Effector memory CD8-positive, alpha-beta T cell (primary cell): ENCODE results near the gene SELENOM.
"Not testable (repeated sequence)": the region's sequence is repeated elsewhere in the genome, so short reads cannot be mapped to it uniquely, and the experiment has no call there.

Experiments
- ATAC-seq: fragments of 150-1000 bp; cut with Tn5 transposase; replicated peaks from 2 replicates; pipeline ENCODE4 v1.10.0; 2021; ENCODE audit warnings: mild to moderate bottlenecking, moderate library complexity
- DNase-seq, 3 experiments: peaks; one replicate each; pipeline ENCODE4 v3.0.0; 2021
- H3K27ac Mint-ChIP-seq, 2 donors: one replicate each; pipeline ENCODE4 v1.8.0; 2022; ENCODE audit warnings: mild to moderate bottlenecking in 2 of 2, mixed read lengths in 2 of 2, moderate library complexity in 2 of 2
- H3K27me3 Mint-ChIP-seq, 2 donors: one replicate each; pipeline ENCODE4 v1.8.0; 2022; ENCODE audit warnings: mixed read lengths in 2 of 2
- H3K36me3 Mint-ChIP-seq: one replicate; pipeline ENCODE4 v1.8.0; 2022; ENCODE audit warnings: mild to moderate bottlenecking, moderate library complexity, mixed read lengths; ENCODE audit not compliant: insufficient read depth
- H3K4me1 Mint-ChIP-seq, 2 donors: one replicate each; pipeline ENCODE4 v1.8.0; 2022; ENCODE audit warnings: low read depth in 2 of 2, mixed read lengths in 2 of 2
- H3K4me3 Mint-ChIP-seq, 2 donors: one replicate each; pipeline ENCODE4 v1.8.0; 2022; ENCODE audit warnings: mild to moderate bottlenecking in 2 of 2, mixed read lengths in 2 of 2, moderate library complexity in 2 of 2
- H3K9me3 Mint-ChIP-seq, 2 donors: one replicate each; pipeline ENCODE4 v1.8.0; 2022; ENCODE audit warnings: mixed read lengths in 2 of 2

The SELENOM gene

GRCh38 chr22:31098632-31099110 is 8.7 kb downstream of the SELENOM start:
- H3K27ac Mint-ChIP-seq = no peak overlapping the region
- no peaks in the 10 kb centered on the region for H3K9me3 Mint-ChIP-seq
- DNase-seq (no peak), ATAC-seq (no peak)
- H3K4me1 Mint-ChIP-seq = no peaks in the 10 kb centered on the region
- H3K27me3 Mint-ChIP-seq = no peaks in the 10 kb centered on the region
- H3K36me3 Mint-ChIP-seq = peaks cover 3% of the 10 kb centered on the region
- H3K4me3 Mint-ChIP-seq = no peak overlapping the region

GRCh38 chr22:31097941-31098631 is 9.3 kb downstream of the SELENOM start:
- H3K27ac Mint-ChIP-seq = no peak overlapping the region
- no peaks in the 10 kb centered on the region for H3K27me3 Mint-ChIP-seq
- H3K9me3 Mint-ChIP-seq = no peaks in the 10 kb centered on the region
- no peaks in the 10 kb centered on the region for H3K4me1 Mint-ChIP-seq
- ATAC-seq (no peak), DNase-seq (no peak)
- no peak overlapping the region for H3K4me3 Mint-ChIP-seq
- peaks cover 3% of the 10 kb centered on the region for H3K36me3 Mint-ChIP-seq

- not testable (repeated sequence) for H3K4me3 Mint-ChIP-seq, DNase-seq, ATAC-seq, H3K36me3 Mint-ChIP-seq, H3K9me3 Mint-ChIP-seq, H3K4me1 Mint-ChIP-seq, H3K27me3 Mint-ChIP-seq
- peak overlapping the region in 1 of 2 donors; percentile 44 for H3K27ac Mint-ChIP-seq
Observed at GRCh38 chr22:31097539-31097938, 9.8 kb downstream of the SELENOM start.

DNA sequence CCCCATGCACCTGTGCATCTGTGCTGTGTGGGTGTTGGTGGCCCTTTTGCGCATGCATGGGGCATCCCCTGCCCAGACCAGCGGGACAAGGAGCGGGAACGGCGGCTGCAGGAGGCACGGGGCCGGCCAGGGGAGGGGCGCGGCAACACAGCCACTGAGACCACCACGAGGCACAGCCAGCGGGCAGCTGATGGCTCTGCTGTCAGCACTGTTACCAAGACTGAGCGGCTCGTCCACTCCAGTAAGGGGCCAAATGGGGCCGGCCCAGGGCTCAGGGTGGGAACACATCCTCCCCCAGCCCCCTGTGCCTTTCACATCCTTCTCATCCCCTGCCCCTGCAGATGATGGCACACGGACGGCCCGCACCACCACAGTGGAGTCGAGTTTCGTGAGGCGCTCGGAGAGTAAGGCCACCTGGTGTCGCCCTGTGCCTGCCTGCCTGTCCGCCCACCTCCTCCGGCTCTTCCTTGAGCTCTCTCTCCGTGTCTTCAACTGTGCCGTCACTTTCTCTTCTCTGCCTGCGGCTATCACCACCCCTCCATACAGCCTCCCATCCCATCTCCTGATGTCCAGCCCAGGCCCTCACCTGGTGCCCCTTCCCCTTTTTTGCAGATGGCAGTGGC is 10.6 kb downstream of the SELENOM start:
- Mint-ChIP-seq H3K27ac (peak overlapping the region in 1 of 2 donors; percentile 44), H3K27me3 (no peaks in the 10 kb centered on the region), H3K36me3 (peaks cover 3% of the 10 kb centered on the region), H3K4me1 (no peaks in the 10 kb centered on the region), H3K4me3 (no peak overlapping the region), H3K9me3 (no peaks in the 10 kb centered on the region)
- ATAC-seq (no peak), DNase-seq (no peak)

GRCh38 chr22:31095637-31096249 is 11.6 kb downstream of the SELENOM start:
- H3K36me3 Mint-ChIP-seq = peaks cover 3% of the 10 kb centered on the region
- H3K4me3 Mint-ChIP-seq = no peak overlapping the region
- no peaks in the 10 kb centered on the region for H3K4me1 Mint-ChIP-seq
- no peak for ATAC-seq
- no peak overlapping the region for H3K27ac Mint-ChIP-seq
- H3K27me3 Mint-ChIP-seq = no peaks in the 10 kb centered on the region
- DNase-seq = no peak
- no peaks in the 10 kb centered on the region for H3K9me3 Mint-ChIP-seq

DNA sequence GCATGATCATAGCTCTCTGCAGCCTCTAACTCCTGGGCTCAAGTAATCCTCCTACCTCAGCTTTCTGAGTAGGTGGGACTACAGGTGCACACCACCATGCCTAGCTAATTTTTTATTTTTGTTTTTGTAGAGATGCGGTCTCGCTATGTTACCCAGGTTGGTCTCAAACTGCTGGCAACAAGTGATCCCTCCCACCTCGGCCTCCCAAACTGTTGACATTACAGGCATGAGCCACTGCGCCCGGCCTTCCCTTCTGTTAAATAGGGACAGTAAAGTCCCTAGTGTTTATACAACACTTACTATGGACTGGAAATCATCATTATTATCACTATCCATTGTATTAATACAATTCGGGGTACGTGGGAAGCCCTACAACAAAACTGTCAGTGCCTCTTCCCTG is 12.6 kb downstream of the SELENOM start:
- H3K27ac Mint-ChIP-seq = peak overlapping the region in 1 of 2 donors; percentile 55
- H3K4me1 Mint-ChIP-seq = no peaks in the 10 kb centered on the region
- no peak for DNase-seq
- no peak overlapping the region for H3K4me3 Mint-ChIP-seq
- no peaks in the 10 kb centered on the region for H3K27me3 Mint-ChIP-seq
- H3K36me3 Mint-ChIP-seq = peaks cover under 1% of the 10 kb centered on the region
- H3K9me3 Mint-ChIP-seq = no peaks in the 10 kb centered on the region
- no peak for ATAC-seq

DNA sequence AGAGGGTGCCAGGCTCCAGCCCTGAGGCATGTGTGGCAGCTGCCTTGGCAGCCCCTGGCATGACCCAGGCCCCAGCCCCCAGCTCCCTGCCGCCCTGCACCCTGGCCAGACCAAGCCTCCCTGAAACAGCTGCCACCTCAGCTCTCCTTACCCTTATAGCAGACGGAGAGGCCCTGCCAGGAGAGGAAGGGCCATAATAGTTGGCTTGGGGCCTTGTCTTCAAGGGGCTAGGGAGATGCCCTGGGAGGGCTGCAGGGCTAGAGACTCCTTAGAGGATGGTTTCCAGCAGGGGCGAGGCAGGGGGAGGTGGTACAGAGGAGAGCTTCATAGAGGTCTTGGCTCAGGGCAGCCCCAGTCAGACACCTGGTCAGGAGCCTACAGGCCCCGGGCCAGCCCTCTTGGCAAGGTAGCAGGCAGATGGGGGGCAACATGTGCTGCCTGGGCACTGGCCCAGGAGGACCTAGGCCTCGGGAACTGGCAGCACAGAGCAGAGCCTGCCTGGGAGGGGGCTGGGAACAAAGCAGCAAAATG is 13.3 kb downstream of the SELENOM start:
- Mint-ChIP-seq H3K9me3 (no peaks in the 10 kb centered on the region), H3K4me3 (no peak overlapping the region), H3K27ac (no peak overlapping the region), H3K4me1 (no peaks in the 10 kb centered on the region), H3K27me3 (no peaks in the 10 kb centered on the region), H3K36me3 (peaks cover 3% of the 10 kb centered on the region)
- DNase-seq (no peak), ATAC-seq (no peak)

DNA sequence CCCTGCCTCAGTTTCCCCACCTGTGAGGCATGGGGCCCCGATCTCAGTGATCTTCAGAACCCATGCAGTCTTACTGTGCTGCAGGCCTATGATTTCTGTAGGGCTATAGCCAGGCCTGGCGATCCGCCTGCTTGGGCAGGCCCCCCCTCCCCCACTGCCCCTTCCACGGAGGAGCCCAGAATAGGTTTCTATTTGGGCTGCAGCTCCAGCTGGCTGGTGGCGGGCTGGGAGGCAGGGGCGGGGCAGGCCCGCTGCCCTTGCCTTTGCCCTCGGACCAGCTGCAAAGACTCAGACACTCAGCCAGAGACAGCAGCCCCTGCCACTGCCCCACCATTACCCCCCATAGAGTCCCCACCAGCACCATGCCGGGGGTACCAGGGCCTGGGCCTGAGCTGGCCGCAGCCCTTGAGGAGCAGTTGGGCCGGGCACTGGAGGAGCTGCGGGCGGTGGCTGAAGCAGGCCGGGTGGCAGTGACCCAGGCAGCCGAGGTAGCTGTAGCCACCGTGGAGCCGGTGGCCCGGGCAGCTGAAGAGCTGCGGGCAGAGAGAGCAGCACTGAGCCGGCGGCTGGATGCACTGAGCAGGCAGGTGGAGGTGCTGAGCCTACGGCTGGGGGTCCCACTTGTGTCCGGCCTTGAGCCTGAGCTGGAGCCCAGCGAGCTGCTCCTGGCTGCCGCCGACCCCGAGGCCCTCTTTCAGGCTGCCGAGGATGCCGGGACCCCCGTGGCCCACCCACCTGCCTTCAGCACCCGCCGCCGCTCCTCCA is 14.1 kb downstream of the SELENOM start:
- Mint-ChIP-seq H3K36me3 (peaks cover 3% of the 10 kb centered on the region), H3K9me3 (no peaks in the 10 kb centered on the region), H3K4me3 (no peak overlapping the region)

DNA sequence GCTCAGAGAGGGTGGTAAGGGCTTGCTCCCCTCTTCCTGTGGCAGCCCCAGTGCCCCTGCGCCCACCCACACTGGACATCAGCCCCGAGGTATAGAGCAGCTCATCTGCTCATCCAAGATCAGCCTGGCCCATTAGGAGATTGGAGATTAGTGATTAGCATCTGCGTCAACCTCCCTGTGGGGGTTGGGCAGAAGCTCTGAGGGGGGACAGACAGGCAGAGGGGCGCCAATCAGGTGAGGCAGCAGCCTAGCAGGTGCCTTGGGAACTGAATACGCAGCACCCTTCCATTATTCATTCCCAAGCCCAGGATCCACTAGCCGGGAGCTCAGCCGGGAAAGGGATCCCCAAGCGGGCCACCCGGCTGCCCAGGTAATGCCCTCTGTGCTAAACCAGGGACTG is 15.2 kb downstream of the SELENOM start:
- DNase-seq (no peak), ATAC-seq (no peak)
- Mint-ChIP-seq H3K4me1 (no peaks in the 10 kb centered on the region), H3K4me3 (no peak overlapping the region), H3K27me3 (no peaks in the 10 kb centered on the region), H3K36me3 (peaks cover 3% of the 10 kb centered on the region), H3K27ac (no peak overlapping the region), H3K9me3 (no peaks in the 10 kb centered on the region)

More for the DNA sequence above, 14.1 kb downstream of the SELENOM start:
- H3K27ac Mint-ChIP-seq = no peak overlapping the region
- H3K27me3 Mint-ChIP-seq = no peaks in the 10 kb centered on the region
- DNase-seq (no peak), ATAC-seq (no peak)
- H3K4me1 Mint-ChIP-seq = no peaks in the 10 kb centered on the region

DNA sequence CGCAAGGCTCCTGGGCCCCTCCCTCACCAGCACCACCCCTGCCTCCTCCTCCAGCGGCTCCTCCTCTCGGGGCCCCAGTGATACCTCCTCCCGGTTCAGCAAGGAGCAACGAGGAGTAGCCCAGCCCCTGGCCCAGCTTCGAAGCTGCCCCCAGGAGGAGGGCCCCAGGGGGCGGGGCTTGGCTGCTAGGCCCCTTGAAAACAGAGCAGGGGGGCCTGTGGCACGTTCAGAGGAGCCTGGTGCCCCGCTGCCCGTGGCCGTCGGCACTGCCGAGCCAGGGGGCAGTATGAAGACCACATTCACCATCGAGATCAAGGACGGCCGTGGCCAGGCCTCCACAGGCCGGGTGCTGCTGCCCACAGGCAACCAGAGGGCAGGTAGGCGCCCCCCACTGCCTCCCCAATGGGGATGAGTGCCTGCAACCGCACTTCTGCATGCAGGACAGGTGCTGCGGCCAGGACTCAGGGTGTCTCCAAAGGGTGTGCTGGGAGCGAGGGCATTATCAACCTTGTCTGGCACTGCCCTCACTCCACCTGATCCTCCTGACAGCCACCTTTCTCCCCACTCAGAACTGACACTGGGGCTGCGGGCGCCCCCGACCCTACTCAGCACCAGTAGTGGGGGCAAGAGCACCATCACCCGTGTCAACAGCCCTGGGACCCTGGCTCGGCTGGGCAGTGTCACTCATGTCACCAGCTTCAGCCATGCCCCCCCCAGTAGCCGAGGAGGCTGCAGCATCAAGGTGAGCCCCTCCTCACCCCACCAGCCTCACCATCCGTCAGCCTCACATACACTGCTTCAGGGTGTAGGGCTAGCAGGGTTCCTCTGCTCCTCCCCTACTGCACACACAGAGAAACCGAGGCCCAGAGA is 16.0 kb downstream of the SELENOM start:
- no peak for ATAC-seq
- Mint-ChIP-seq H3K4me3 (no peak overlapping the region), H3K9me3 (no peaks in the 10 kb centered on the region), H3K4me1 (no peaks in the 10 kb centered on the region), H3K27ac (no peak overlapping the region), H3K27me3 (no peaks in the 10 kb centered on the region), H3K36me3 (peaks cover 3% of the 10 kb centered on the region)
- DNase-seq = no peak

GRCh38 chr22:31090217-31091085 is 16.9 kb downstream of the SELENOM start:
- Mint-ChIP-seq H3K9me3 (no peaks in the 10 kb centered on the region), H3K4me3 (no peak overlapping the region), H3K27me3 (no peaks in the 10 kb centered on the region), H3K4me1 (no peaks in the 10 kb centered on the region), H3K36me3 (peaks cover 3% of the 10 kb centered on the region), H3K27ac (no peak overlapping the region)
- DNase-seq (no peak), ATAC-seq (no peak)
